Daoy (cell line): Measurements from ENCODE around the gene LDHD. TPM values are rescaled to one million over a fixed set of nuclear protein-coding genes. Genes with fewer than 3 reads are reported as not detected.

Experiments
- DNase-seq: peaks from one replicate; pipeline ENCODE4 v3.0.0-alpha.2; 2015; ENCODE audit warnings: low read depth
- total RNA-seq: library from RNA; depleted of rRNA; stranded (reverse); fragments of >200 nt; shearing (Covaris generic); gene quantifications from 2 replicates; pipeline ENCODE4 v1.2.3, GENCODE V29; 2014

LDHD gene
- total RNA-seq, 1 experiment from 2014 or later: not detected

DNA sequence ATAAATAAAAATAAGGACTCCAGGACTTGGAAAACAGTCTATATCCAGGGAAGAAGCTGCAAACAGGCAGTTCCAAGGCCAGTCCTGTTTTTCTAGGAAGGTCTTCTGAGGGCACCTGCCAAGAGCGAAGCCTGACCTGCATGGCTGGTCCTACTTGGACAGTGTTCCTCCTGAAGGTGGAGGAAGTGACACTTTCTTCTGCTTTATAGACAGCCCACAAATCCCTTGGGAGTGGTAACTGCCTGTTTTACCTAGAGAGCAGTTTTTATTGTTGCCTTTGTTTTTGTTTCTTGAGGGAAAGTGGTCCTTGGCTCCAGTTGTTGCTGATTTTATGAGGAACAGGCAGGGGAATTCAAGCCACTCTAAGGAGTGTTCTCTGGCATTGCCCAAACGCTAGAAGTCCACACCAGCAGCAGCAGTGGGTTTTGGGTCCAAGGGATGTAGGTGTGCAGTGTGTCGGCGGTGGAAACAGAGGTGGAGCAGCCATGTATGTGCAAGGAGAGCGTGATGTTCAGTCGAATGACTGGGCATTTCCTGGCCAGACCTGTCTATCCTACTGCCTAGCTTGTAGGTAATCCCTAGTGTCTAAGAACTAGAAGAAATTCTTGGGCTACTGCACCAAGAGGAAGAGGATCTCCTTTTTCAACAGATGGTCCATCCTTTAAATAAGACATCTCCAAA is 35.3 kb downstream of the LDHD start:
- DNase-seq: no peak

DNA sequence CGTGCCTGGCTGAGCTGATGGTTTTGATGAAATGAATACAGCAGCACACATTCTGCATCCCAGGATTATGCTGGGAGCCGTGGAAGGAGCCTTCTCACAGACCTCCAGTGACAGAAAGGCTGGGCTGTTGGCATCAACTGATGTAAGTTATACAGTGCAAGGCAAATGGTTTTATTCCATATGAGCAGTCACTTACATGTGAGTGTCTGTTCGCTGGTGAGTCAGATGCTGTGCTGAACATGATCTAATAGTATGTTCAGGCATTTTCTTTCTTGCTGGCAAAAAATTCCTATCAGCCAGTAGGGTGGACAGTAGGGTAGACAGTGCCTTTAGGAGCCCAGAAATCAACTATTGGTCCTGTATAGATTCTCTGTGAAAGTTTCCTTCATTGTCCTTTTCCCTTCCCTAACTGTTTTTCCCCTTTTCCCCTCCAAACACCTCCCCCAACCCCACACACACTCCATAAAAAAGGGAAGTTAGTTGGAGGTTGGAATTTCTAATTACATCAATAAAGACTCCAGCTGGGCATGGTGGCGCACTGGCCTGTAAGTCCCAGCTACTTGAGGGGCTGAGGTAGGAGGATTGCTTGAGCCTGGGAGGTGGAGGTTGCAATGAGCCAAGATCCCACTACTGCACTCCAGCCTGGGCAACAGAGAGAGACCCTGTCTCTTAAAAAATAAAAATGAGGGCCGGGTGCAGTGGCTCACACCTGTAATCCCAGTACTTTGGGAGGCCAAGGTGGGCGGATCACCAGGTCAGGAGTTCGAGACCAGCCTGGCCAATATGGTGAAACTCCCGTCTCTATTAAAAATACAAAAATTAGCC is 36.2 kb downstream of the LDHD start:
- peak; percentile 26 for DNase-seq

DNA sequence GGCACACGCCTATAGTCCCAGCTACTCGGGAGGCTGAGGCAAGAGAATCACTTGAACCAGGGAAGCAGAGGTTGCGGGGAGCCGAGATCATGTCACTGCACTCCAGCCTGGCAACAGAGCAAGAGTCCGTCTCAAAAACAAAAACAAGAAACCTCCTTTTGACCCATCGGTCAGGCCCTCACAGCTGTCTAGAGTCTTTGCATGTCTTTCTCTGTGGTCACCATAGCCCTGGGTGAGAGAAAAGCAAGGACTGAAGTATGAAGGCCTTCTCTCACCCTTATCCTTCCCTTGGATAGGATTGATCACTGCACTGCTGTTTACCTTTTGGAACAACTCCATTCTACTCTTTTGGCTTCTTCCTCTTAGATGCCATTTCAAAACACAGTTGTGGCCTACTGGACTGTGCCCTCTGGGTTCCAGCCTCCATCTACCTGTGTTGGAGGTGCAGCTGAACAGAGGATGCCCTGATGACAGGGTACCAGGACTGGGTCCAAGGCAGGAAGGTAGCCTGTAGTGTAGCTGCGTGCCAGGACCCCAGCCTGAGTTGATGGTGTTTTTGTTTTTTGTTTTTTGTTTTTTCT is 37.1 kb downstream of the LDHD start:
- DNase-seq: no peak

DNA sequence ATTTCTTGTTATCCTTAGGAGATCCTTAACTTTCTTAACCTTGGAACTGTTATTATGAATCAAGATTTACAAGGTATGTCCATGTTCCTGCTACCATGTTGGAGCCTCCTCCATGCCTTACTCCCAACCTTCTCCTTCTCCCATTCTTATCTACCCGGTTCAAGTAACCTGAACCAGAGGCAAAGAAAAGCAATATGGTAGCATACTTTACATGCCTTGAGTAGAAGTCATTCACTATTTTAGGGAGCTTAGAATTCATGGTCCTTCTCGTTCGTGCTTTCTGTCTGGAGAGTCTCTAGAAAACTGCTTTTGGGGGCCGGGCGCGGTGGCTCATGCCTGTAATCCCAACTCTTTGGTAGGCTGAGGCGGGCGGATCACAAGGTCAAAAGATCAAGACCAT is 37.7 kb downstream of the LDHD start:
- no peak for DNase-seq

DNA sequence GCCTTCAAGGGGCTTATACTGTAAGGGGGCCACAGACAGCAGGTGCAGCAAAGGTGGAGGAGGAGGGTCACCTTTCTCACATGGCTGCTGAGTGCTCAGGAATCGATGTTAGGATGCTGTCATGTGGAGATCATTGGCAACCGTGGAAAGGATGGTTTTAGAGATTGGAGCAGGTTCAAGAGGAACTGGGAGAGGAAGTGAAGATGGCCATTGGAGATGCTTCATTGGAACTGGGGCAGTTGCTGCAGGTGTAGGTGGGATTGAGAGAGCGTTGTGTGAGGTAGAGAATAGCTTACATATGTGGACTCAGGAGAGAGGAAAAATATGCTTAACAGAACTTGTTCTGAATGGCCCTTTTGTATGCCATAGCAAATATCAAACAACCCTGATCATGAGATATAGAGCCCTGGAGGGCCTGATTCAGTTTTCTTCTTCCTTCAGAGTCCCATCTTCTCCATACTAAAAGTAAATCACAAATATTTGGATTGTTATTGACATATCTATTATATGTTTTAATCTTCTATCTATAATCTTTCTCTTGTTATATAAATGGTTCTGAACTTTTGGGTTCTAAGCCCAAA is 40.8 kb downstream of the LDHD start:
- DNase-seq: no peak

DNA sequence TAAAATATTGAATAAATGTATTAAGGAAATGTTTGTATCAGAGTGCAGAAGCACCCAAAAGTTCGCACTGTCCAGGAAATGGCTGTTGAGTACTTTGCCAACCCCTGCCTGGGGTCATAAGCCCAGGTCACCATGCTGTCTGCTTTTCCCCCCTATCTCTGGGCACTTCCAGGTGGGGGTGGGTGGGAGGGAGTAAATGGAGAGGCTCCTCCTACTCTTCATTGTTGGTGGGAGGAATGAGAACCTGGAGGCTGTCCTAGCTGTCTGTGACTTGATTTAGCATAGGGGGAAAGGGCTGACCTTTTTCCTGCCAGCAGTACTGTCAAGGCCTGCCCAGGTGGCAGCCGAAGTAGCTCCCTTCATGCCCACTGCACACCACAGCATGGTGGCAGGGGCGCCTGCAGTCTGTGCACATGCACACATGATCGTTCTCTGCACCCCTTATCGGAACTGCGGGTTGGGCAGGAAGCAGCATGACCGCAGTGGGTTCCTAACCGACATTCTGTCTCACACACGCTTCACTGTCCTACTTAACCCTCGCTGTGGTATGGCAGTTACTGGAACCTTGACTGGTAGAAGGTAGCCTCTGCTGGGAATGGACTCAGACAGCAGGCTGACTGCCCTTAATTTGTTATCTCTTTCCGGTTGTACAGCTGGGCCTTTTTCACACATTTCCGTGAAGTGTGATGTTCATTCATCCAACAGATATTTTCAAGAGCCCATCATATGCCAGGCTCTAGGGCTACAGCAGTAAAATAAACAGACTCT is 41.5 kb downstream of the LDHD start:
- DNase-seq: peak; percentile 59

DNA sequence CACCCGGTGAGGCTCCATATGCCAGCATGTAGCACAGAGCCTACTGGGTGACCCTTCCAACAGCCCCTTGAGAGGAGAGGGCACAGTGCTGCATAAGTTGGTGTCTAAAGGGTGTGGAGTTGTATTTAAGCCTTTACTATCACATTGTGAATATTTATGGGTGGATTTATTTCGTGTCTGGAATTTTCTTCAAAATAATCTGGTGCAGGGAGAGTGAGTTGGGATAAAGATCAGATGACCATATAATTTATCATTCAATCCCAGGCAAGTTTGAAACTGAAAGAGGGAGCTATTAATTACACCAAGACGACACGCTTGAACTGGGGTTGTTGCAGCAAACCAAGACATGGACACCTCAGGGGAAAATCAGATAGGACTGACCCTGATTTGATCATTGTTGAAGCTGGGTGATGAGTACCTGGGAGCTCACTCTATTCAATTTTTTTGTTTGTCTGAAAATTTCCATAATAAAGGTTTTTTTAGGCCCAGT is 42.2 kb downstream of the LDHD start:
- no peak for DNase-seq

DNA sequence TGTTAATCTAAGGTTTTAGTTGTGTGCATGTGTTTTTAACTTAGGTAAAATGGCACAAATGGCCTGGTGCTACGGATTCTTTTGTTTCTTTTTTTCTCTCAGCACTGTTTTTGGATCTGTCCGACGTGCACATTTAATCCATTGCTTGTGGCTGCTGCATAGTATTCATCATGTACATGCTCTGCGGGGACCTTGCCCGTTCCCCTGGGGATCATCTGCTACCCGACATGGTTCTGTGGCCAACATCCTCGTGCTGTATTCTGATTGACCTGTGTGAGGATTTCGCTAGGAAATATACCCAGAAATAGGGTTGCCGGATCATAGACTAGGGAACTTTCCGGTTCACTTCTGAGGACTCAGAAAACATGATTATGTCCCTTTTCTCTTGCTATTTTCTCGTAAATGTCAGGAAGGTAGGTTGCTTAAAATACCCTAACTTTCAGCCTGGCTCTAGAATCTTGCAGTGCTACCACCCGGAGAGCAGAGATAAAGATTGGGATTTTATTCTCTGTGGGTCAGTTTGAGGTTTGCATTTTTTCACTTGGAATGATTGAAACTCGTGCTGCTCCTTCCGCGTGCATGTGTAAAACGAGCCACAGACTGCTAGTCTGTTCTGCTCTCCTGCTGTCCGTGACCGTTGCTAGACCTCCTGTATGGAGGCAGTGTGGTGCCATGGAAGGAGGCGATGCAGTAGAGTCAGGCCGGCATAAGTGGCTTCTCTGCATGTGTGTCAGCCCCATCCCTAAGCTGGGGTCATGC is 42.9 kb downstream of the LDHD start:
- no peak for DNase-seq

DNA sequence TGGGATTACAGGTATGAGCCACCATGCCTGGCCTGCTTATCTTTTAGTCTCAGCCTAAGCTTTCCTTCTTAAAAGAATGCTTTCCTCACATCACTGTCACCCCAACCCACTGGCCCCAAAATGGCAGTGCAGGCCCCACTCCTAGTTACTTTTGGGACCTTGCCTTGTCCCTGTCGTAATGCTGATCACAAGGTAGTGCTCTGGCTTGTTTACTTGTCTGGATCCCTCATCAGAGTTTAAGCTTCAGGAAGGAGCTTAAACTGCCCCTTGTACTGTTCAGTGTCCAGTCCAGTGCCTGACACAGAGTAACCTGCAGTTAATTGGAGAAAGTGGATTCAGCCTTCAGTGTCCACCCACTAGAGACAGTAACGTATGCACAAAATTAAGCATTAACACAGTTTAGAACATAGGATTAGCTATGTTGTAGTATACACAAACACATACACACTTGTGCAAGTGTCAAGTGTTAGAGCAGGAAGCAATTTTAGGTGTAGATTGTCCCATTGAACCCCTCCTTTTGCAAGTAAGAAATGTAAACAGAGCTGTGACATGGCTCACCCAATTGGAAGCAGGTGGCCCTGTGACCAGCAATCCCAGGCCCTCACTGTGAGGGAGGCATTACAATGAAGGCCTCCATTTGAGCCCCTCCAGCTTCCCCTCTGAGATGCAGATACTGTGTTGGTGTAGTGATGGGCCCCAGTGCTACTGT is 44.2 kb downstream of the LDHD start:
- no peak for DNase-seq

DNA sequence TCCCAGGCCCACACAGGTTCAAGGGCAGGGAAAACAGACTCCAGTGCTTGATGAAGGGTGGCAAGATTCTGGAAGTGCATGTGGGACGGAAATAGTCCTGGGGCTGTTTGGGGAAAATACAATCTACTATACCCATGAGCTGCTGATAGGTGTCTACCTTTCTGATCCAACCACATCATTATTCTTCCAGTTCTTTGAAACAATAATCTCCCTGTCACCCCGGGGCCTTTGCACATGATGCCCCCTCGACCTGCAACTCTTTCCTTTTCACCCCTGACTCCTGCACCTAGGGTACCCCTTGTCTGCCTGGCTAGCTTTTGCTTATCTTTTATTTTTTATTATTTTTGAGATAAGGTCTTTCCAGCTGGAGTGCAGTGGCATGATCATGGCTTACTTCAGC is 45.0 kb downstream of the LDHD start:
- DNase-seq: no peak

DNA sequence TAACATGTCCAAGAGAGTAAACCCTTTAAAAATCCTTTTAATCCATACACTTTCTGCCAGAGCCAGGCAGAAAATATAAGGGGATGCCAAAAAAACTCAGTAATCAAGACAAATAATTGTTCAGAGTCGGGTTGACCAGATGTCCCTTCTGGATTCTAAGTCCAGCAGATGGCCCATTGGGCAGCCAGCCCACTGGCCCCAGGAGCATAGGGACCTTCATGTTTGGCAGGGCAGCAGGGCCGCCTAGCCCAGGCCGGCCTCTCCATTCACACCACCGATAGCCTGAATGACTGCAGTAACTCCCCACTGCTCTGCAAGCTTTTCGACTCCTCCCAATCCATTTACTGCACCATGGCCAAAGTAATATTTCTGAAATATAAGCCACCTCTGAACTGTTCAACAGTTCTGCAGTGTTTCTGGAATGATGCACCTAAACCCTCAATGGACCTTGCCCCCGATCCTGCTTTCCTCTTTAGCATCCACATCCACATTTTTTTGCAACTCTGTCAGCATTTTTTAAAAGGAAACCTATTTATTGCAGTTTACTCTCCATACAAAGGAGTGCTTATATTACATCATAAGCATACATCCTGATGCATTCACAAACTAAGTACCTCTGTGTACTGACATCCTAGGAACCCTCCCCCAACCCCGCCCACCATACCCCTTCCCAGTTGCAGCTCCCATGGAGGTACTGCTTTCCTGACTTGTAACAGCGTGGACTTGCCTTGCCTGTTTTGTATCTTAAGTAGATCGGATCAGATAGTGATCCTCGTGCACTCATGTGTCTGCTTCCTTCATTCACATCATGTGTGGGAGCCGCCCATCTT is 46.4 kb downstream of the LDHD start:
- DNase-seq: no peak

DNA sequence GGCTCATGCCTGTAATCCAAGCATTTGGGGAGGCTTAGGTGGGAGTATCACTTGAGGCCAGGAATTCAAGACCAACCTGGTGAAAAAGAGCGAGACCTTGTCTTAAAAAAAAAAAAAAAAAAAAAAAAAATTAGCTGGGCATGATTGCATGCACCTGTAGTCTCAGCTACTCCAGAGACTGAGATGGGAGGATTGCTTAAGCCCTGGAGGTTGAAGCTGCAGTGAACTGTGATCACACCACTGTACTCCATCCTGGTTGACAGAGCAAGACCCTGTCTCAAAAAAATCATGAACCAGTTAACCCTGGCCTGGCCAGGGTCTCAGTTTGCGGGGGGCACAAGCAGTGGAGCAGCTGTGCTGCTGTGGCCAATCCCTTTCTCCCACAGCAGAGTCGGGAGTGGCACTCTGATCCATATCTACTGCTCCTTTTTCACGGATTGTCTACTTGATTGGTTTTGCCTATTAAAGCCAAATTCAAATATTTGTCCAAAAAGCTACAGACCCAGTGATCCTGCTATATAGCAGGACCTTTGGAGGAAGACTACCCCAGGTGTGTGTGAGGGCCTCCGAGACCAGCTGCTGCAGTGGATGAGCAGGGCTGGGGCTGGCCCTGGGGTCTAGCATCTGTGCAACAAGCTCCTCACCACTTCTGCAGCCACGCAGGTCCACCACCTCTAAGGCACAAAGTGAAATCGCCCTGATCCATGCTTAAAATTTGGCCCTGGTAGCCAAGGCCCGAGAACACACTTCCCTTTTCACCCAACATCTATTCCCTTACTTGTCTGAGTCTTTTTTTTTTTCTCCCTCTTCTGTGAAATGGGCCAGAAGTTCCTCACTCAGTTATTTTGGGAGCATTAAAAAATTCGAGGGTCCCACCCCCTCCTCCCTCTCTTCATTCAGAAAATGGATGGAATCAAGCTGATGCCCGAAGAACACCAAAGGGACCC is 48.2 kb downstream of the LDHD start:
- no peak for DNase-seq

DNA sequence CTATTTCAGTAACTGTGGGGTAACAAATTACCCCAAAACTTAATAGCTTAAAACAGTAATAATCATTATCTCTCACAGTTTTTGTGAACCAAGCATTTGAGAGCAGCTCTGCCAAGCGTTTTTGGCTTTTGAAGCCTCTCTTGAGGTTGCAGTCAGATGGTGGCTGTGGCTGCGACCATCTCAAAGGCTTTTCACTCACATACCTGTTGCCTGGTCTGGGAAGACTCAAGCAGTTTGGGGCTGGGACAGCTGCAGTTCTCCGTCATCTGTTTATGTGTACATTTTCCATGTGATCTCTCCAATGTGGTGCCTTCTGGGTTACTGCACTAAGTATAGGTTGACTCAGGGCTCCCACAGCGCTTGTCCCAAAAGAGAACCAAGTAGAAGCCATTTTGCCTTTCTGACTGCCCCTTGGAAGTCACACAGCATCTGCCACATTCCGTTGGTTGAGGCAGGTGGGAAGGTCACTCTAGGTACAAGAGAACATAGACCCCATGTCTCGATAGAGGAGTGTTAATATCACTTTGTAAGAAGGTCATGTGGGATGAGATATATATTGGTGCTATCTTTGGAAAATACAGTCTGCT is 49.6 kb downstream of the LDHD start:
- DNase-seq: no peak

DNA sequence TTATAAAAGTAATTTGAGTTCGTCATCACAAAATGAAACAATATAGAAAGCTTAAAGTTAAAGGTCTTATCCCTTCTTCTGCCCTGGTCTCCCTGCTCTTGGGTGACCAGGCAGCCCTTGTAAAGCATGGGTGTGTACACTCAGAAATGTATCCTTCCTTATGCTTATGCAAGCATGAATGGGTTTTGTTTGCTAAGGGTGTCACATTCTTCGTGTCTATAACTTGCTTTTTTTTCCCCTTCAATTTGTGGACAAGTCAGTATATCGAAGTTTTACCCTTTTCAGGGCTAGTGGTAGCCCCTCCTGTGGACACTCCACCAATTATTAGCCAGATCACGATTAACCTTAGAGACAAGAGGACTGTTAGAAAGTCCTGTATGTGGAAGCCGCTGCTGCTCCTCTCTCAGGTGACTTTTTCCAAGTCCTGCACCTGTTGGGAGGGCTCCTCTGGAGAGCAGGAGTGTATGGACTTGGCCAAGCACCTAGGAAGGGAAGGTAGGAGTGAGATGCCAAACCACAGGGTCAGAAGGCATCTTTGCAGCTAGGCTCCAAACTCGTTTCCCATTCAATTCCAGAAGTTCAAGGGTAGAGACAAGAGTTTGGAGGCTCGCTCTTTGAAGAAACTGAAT is 50.9 kb downstream of the LDHD start:
- no peak for DNase-seq

DNA sequence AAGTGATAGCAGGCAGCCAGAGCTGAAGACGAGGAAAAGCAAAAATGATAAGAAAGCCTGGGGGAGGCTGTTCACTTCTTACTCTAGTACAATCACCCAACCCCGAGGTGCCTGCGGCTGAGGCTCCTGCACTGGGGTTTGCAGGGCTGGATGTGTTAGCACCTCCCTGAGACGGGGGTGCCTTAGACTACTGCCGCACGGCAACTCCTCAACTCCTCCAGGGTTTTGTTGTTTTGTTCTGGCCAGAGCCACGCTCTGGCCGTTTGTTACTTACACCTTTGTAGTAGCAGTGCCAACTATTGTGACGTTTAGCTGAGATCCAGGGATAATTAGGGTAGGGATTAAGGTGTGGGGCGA is 51.5 kb downstream of the LDHD start:
- no peak for DNase-seq

DNA sequence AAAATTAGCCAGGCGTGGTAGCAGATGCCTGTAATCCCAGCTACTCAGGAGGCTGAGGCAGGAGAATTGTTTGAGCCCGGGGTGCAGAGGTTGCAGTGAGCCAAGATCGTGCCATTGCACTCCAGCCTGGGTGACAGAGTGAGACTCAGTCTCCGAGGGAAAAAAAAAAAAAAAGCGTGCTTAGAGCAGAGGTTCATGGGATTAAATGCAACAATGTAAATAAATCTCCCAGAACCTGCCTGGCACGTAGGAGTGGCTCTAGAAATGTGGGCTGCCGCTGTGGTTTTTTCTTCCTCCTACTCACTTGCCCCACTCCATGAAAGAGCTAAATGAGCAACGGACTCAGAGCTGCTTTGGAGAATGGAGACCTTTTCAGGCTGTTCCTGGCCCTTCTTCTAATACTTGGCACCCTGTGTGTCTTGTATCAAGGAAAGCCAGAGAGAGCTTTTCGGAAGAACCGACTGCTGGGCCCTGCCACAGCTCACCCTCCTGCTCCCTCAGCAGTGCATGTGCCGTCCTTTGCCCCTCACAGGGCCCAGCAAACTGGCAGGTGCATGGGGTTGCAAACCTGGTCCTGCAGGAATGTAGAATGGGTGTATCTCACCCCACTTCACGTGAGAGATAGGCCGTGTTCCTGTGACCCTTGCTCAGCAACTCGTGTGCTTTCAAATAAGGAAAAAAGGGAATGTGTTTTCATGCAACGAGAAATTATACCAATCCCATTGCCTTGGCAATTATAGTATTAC is 52.0 kb downstream of the LDHD start:
- peak; percentile 65 for DNase-seq
